GM12891 (cell line): Measurements from ENCODE around the gene SLC2A9.

Experiments used
- POLR2A ChIP-seq: IDR thresholded peaks from 2 replicates; pipeline ENCODE4 v1.6.1; 2011; ENCODE audit warnings: low read depth, low read length, control low read depth
- TAF1 ChIP-seq: IDR thresholded peaks from 2 replicates; pipeline ENCODE4 v1.6.1; 2011; ENCODE audit warnings: low read depth, low read length, control low read depth

- TF ChIP-seq POLR2A: no peak
- no peak for TF ChIP-seq TAF1
These were observed 201.0 kb downstream of the SLC2A9 start for GRCh38 chr4:9820343-9820742.
